HG03025 (cell line): ENCODE results near the gene HDAC3.

ENCODE experiments used
- ATAC-seq: cut with Tn5 transposase; IDR thresholded peaks from one replicate; pipeline ENCODE4 v1.9.1; 2021; ENCODE audit warnings: mild to moderate bottlenecking, moderate library complexity; ENCODE audit not compliant: unreplicated experiment, low FRiP score

Gene HDAC3

DNA sequence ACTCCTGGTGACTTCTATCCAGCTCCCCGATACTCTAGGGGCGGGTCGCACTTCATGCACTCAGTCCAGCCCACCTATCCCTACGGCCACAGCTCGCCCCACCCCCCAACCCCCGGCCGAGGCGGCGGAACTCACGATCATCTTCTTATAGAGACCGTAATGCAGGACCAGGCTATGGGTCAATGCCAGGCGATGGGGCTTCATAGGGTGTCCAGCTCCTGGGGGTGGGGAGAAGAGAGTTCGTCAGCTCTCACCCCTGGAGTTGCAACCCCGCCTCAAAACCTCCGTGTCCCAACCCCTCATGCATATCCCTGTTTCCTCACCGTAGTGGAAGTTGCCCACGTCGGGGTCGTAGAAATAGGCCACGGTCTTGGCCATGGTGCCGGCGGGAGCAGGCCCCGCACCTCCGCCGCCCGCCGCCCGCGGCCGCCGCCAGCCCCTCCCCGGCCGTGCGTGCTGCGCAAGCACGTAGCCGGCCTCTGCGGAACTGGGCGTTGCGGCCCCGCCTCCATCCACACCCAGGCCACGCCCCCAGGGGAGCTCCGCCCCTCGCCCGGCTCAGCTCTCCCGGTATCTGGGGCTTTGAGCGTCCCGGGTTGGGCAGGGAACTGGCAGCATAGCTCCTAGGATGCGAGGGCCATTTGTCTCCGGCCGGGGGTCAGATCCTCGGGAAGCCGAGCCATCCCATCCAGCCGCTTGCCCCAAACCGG is at the start of gene HDAC3, which contains the start of gene RELL2:
Gene HDAC3 (minus strand): TSS at position 437 of the 710 bp plus-strand sequence. CDS start 59 bp downstream, at position 378.
Gene RELL2 (plus strand): TSS at position 585 of the 710 bp plus-strand sequence. CDS start 1,229 bp downstream, outside the sequence.
- peak; percentile 70 for ATAC-seq

DNA sequence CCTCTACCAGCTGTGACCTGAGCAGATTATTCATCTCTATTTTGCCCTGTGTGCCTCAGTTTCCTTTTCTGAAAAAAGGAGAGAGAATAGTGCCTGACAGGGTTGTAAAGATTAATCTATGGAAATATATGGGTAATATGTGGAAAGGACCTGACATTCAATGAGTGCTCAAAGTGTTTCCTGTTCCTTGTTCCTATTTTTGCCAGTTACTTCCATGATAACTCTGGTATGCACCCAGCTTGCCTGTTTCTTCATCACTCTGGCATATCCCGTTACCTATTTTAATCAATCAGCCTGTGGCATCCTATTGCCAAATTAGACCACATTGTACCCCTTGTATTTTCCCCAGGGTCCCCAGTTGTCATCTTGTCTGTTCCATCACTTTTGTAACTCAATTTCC is 48.9 kb upstream of the HDAC3 start:
- no peak for ATAC-seq

DNA sequence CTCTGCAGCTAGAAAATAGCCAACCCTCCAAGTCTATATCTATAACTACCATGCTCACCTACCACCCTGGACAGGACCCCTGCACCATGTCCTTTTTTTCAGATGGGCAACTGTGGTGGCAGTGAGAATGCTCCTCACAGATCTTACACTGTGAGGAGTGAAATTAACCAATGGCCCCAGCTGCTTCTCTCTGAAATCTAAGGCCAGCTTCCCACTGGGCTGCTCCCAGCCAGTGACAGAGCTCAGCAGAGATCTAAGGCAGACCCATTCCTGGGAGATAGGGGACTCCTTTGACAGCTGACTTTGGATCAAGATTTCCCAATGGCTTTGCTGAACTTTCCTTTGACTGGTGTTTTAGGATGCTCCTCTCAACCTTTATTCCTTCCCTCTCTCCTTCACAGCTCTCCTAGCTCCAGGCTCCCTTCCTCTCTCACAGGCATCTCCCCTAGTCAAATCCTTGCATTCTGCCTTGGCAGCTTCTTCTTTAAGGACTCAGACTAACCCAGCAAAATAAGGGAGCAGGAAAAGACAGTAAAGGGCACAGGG is 47.0 kb upstream of the HDAC3 start:
- no peak for ATAC-seq

DNA sequence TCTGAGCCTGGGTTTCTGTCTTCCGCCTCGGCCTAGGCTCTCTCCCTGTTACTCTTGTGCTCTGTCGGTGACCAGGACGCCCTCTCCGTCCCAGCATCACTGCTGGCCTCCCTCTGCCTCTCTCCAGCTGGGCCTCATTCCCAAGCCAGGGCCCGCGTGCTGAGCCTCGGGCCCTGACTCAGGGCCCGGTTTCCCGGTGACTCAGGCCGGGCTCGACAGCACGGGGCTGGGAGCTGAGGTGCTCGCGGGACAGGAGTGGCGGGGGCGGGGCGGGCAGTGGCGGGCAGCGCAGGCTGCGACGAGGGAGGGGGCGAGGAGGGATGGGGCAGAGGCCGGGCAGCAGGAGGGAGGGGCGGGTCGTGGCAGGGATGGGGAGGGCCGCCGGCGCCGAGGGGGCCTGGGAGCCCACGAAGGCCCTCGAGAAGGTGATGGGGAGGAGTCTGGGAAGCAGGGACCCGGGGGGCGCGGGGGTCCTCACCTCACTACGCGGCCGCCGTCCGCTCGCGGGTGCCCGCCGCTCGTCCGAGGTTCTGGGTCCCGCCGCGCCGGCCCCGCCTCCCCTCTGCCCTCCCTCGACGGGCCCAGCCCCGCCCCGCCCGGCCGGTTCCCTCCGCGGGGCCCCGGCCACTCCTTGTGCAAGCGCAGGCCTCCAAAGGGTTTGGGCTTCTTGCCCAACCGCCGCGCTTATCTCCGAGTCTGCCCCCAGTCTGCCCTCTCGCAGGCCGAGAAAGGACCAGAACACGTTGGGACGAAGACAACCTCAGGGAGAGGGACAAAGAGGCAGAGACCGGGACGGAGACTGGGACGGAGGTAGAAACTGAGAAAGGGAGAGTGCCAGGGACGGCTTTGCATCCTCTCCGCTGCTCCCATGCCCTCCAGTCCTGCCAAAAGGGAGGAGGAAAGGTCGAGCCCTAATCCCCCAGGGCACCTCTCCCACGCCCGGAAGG is 45.3 kb upstream of the HDAC3 start, which contains the start of gene ARAP3:
Gene ARAP3 (minus strand): TSS at position 536 of the 947 bp plus-strand sequence. CDS start 1,744 bp downstream, outside the sequence.
- ATAC-seq = no peak

DNA sequence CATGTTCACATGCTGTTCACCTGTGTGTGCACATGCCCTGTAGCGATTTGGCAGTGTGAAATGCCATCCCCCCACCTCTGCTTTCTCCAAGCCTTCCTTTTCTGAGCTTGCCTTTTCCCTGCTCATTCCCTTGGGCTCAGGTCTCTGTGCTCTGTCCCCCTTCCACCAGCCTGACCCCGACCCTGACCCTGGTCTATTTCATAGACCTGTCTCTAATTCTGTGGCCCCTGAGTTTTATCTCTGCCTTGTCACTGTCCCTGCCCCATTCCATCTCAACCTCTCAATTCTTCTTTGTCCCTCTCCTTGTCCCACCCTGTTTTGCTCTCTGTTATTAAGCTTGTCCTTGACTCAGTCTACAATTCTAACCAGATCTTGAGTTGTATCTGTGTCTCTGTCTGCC is 44.6 kb upstream of the HDAC3 start:
- ATAC-seq = no peak

DNA sequence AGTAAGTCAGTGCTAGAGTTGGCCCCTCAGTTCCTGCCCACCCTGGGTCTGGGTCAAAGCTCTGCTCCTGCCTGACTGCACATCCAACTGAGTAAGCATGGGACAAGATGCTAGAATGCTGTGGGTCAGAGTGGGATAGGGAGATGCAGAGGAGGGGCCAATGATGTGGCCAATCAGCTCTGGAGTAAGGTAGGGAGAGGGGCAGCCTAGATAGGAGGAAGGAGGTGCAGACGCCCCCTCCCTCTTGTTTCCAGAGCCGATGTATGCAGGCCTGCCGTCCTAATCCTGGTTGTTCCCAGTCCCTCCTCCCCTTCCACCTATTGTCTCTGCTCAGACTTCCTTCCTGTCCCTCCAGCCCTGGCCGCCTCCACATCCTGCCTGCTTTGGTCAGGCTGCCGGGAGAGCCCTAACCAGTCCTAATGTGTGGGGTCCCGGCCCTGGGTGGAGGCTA is 44.1 kb upstream of the HDAC3 start:
- ATAC-seq = no peak

DNA sequence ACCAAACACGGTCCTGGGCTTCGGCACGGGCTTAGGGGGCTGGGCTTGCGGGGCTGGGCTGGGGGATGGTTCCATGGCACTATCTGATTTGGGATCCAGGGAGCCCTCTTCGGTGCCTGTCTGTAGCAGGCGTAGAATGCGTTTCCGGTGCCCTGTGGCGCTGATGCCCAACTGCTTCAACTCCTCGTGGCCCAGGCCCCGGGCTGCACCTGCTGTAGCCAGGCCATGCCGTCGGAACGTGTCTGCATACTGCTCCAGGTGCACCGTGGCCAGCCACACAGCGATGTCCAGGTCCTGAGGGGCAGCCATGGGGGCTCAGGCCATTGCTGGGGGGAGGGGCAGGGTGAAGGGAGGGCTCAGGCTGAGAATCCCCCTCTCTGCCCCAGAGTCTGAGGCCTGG is 43.5 kb upstream of the HDAC3 start:
- no peak for ATAC-seq

DNA sequence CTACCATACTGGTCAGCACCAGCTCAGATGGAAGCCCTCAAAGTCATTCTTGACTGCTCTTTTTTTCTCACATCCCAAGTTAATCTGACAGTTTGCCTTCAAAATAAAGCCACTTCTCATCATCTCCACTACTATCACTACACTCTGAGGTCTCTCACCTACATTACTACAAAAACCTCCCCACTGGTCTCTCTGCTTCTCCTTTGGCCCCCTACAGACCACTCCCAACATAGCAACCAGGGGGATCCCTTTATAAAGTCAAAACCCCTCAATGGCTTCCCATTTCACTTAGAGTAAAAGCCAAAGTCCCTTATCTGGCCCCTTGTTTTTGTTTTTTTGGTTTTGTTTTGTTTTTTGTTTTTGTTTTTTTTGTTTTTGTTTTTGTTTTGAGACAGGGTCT is 40.8 kb upstream of the HDAC3 start:
- ATAC-seq = no peak

DNA sequence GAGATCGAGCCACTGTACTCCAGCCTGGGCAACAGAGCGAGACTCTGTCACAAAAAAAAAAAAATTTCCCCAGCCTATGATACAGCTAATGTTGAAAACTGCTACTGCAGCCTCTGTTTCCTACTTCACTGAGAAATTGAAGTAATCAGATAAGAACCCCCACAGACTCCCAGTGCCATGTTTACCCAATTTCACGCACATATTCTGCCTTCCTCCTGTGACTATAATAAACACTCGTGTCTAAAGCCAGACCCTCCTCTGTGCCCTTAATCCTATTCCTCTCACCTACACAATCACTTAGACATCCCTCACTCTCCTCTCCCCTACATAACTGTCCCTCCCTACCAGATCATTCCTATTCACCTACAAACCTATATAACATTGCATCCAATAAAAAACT is 39.0 kb upstream of the HDAC3 start:
- ATAC-seq = no peak

DNA sequence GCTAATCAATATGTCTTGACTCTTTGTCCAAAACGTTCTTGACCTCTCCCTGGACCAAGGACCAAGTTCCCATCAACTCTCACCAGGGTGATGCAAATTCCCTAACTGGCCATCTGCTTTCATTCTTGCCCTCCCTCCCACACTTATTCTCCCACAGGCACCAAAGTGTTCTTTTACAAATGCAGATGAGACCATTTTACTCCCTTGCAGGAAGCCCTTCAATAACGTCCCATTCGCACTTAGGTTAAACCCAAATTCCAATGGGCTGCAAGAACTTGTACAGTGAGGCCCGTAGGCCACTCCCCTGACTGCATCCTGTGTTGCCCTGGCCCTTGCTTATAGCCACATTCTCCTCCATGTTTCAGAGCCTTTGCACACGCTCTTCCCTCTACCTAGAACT is 38.1 kb upstream of the HDAC3 start:
- no peak for ATAC-seq

DNA sequence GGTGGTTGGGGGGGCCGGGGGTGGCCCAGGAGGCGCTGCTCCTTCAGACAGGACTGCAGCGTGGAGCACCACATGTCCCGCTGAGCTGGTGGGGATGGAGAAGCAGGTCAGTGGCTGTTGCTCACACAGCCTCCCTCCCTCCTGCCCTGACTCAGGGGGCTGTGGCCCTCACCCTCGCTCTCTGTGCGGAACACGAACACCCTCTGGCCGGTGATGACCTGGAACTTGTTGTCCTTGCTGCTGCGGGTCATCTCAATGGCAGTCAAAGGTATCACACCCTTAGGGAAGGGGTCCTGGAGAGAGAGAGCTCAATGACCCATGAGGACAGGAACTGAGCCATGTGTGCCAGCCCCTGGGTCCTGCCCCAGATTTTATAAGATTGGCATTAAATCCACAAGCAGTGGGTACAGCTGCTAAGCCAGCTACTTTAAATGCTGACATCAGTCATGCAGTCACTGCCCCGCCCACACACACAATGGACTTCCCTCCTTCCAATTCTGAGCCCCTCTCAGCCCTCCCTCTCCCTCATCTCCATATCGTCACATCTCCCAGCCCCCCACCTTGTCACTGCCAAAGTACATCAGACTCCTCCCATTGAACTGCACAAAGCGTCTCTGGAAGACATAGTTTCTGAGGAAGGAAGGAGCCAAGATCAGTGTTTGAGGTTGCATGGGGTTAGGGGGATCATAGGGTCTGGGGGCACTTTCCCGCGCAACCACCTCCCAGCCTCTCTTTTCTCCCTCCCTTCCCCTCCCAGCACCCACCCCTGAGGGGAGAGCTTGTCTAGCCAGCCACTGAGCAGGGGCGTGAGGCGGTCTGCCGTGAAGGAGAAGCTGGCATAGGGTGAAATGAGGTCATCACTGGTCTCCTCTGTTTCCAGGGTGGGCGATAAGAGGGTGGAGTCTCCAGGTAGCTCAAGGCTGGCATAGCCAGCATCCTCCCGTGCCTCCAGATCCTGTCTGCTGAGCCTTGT is 36.5 kb upstream of the HDAC3 start:
- ATAC-seq = no peak

DNA sequence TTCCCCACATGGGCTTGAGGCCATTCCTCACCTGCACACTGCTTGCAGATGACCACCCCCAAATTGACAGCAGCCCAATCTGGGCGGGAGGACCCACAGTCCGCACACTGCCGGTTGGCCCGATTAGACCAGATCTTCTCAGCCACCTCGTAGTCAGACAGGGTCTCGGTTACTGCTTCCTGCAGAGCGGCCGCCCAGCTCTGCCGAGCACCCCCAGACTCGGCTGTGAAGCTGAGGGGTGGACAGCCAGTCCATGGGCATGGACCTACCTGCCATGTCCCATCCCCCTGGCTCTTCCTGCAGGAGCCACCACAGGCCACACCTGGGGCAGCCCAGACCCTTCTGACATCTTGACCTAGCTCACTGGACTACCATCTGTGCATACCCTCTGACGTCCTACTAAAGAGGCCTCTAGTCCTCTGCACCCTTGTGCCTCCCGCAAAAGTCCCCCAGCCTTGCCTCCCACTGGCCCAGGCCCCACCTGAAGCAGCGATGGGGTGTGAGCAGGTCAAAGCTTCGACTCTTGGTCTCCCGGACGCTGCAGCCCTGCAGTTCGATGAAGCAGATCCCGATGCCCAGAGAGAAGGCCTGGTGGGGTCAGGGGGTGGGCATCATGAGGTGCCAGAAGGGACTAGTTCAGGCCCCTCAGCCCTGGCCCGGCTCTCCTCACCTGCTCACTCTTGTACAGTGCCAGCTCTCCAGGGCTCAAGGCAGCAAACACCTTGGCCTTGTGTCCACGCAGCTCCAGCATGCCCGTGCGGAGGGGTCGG is 35.6 kb upstream of the HDAC3 start:
- no peak for ATAC-seq

DNA sequence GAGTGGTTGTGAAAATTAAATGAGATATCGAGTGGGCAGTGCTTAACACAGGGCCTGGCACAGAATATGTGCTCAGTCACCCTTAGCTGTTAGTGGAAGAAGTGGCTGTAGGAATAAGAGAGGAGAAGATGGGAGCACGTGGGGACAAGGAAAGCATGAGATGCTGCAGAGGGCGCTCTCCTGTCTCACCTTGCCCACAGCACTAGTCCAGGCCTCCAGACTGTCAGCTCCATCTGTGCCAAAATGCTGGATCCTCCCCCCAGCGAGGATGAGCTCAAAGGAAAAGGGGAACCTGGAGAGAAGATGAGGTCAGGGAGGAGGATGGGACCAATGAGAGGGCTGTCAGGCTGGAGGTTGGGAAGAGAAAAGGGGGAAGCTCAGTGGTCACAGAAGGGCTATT is 32.9 kb upstream of the HDAC3 start:
- ATAC-seq = no peak

DNA sequence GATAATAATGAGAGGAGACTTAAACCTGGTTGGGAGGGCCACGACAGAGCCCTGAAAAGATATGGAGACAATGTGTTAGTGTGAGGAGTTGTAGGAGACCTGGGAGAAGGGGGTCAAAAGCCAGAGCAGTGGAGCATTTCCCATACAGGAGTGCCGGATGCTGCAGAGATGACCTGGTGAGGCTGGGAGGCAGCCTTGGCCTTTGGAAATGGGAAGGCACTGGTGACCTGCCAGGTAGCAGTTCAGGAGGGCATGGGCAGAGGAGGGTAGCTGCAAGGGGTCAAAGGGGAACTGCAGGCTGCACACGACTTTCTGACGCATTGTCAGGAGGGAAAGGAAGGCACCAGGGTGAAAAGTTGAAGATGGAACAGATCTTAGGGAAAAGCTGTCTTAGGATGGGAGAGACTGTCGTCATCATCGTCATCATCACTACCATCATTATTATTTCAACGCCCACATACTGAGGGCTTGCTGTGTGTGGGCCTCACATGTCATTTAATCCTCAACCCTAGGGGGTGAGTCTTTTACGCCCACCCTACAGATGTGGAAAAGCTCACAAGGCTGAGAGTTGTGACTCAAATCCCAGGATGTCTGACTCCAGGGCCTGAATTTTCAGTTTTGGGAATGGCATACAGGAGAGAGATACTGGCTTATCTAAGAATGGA is 32.1 kb upstream of the HDAC3 start:
- ATAC-seq = no peak

DNA sequence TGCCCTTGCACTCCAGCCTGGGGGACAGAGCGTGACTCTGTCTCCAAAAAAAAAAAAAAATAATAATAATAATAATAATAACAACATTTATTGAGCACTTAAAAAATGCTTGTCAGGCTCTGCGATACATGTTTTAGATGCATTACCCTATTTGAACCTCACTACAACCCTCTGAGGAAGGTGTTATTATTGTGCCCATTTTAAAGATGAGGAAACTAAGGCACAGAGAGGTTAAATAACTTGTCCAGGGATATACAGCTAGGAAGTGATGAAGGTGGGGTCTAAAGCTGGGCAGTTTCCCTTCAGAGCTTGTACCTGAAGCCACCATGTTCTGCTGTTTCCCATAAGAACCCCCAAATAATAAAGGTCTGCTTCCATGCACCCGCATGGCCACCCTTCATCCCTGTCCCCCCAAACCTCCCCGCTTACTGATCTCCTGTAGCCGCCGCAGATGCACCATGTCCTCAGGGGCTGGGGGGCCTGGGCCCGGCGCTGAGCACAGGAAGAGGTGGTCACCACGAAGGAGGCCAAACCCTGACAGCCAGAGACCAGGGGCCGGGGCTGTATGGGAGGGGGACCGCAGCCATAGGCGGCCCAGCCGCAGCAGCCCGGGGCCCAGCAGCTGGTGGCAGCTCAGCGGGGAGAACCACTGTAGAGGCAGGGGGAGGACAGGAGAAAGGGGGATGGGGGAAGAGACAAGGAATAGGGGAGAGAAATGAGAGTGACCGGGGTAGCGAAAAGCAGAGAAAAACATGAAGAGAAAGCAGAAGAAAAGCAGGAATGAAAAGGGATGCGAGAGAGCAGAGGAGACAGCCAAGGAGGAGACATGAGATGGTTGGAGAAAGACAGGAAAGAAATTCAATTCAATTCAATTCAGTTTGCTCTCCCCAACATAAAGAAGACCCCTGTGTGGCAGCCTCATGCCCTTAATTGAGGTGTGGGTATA is 29.6 kb upstream of the HDAC3 start:
- ATAC-seq = no peak

DNA sequence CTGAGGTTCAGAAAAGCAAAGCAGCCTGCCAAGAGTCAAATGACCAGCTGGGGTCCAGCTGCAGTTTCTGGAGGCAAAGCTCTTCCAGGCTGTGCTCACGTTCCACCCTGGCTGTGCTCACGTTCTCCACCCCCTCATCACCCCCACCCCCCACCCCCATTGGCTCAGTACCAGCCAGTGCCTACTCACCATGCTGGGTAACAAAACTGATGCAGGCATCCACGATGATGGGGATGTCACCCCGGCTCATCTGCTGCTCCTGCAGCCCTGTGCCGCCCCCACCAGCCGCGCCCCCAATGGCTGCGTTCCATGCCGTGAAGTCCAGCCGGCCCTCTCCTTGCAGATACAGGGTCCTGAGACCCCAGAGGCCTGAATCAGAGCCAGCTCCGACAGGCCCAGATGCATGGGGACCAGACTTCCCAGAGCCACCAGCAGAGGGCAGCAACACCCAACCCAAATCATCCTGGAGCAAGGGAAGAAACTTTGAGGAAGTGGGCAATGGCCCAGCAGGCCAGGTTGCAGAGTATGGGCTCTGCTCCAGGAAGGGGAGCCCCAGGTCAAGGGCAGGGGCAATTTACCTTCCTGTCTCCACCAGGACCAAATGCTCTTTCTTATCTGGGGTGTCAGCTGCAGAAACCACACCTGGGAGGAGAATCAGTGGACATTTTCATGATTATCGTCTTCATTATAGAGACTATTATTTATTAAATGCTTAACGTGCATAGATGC is 28.2 kb upstream of the HDAC3 start:
- ATAC-seq = peak; percentile 87

DNA sequence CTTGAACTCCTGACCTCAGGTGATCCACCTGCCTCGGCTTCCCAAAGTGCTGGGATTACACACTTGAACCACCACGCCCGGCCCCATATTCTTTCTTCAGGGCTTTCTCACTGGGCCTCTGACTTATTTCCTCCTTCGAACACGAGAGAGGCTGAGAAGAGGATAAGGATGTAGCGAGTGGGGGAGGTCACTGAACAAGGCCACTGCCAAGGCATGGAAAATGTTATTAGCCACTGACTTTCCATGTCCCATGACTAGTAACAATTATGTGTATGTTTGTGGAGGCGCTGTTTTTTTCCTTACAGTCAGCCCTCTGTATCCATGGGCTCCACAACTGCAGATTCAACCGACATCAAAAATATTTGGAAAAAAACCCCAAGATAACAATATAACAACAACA is 26.9 kb upstream of the HDAC3 start:
- ATAC-seq = no peak
